ENCODE results near the gene MYL4.
A peak's percentile ranks its signal among the peaks of the same experiment; 100 is the strongest.

MYL4 gene

DNA sequence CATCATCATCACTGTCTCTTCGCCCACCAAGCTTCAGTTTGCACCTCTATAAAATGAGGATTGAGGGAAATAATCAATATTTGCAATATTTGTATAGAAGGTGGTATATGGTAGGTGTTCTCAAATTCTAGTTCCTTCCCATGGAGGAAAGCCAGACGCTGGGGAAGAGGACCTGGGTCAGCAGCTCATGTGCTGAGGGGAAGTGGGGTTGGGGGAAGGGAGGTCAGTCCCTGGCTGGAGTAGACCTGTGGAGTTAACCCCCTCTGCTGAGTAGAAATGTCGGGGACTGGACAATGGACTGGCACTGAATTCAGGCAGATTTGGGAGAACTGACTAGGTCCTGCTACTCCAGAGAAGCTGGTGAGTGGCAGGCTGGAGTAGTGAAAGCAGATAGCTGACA, 31.7 kb downstream of the MYL4 start:
- Histone ChIP-seq H3K27ac (peak overlapping the region; percentile 91 to 95), H3K4me3 (no peak overlapping the region)
- TF ChIP-seq, protein P1, sequence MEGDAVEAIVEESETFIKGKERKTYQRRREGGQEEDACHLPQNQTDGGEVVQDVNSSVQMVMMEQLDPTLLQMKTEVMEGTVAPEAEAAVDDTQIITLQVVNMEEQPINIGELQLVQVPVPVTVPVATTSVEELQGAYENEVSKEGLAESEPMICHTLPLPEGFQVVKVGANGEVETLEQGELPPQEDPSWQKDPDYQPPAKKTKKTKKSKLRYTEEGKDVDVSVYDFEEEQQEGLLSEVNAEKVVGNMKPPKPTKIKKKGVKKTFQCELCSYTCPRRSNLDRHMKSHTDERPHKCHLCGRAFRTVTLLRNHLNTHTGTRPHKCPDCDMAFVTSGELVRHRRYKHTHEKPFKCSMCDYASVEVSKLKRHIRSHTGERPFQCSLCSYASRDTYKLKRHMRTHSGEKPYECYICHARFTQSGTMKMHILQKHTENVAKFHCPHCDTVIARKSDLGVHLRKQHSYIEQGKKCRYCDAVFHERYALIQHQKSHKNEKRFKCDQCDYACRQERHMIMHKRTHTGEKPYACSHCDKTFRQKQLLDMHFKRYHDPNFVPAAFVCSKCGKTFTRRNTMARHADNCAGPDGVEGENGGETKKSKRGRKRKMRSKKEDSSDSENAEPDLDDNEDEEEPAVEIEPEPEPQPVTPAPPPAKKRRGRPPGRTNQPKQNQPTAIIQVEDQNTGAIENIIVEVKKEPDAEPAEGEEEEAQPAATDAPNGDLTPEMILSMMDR (IDR thresholded peaks at IDR 0.05) = no peak
- DNase-seq (ENCODE audit: low spot score) = no peak

DNA sequence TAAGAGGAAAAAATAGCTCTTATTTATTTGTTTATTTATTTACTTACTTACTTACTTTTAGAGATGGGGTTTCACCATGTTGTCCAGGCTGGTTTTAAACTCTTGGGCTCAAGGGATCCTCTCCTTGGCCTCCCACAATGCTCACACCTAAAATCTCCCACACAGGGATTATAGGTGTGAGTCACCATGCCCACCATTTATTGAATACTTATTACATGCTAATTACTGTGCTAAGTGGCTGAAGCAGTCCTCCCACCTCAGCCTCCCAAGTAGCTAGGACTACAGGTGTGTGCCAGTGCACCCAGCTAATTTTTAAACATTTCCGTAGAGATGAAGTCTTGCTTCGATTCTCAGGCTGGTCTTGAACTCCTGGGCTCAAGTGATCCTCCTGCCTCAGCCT, 33.5 kb downstream of the MYL4 start:
- TF ChIP-seq, protein P1 (IDR thresholded peaks at IDR 0.05) = no peak
- DNase-seq (ENCODE audit: low spot score) = no peak
- Histone ChIP-seq H3K4me3 (no peak overlapping the region), H3K27ac (no peak overlapping the region)

DNA sequence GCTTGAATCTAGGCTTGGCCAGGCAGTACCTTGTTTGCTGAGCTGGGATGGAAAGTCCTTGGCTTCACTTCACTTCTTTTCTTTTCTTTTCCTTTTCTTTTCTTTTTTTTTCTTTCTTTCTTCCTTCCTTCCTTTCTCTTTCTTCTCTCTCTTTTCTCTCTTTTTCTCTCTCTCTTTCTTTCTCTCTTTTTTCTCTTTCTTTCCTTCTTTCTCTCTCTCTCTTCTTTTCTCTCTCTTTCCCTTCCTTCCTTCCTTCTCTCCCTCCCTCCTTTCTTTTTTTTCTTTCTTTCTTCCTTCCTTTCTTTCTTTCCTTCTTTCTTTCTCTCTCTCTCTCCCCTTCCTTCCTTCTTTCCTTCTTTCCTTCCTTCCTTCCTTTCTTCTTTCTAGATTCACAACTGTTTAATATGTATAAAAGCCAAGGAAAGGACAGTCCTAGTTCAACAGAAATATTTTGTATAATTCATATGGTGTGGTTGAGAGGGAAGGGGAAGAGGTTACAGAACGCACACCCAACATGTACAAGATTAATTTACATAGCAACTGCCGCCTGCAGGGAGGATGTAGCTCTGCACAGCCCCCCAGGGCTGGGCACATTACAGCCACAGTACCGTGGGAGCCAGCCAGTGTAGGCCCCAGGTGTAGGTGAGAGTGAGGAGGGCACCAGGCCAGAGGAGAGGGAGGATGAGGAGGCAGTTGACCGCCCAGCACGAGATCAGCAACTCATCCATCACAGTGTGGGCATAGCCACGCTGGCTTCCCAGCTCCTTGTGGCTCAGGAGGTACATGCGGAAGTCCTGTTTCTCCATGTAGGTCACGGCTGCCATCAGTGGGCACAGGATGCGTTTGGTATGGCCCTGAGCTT, 34.8 kb downstream of the MYL4 start:
- Histone ChIP-seq H3K4me3 (no peak overlapping the region), H3K27ac (no peak overlapping the region)
- TF ChIP-seq, protein P1 (IDR thresholded peaks at IDR 0.05) = no peak
- DNase-seq (ENCODE audit: low spot score) = no peak

DNA sequence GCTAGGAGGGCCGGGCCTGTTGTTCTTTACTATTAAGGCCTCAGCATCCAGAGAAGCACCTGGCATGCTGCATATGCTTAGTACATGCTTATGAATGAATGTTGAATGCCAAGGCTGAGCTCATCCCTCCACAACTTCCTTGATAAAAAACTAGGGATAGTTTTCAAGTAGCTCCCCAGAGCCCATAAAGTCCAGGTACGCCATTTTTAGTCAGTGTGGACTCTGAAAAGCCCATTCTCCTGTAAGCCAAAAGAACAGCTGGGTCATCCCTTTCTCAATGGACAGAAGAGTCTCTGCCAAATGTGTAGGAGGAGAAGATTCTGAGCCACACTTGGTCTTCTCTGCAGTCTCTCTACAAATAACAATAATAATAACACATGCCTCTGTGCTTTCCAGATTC, 35.5 kb downstream of the MYL4 start:
- TF ChIP-seq, protein P1 (IDR thresholded peaks at IDR 0.05) = no peak
- DNase-seq (ENCODE audit: low spot score) = no peak
- Histone ChIP-seq H3K27ac (no peak overlapping the region), H3K4me3 (no peak overlapping the region)

DNA sequence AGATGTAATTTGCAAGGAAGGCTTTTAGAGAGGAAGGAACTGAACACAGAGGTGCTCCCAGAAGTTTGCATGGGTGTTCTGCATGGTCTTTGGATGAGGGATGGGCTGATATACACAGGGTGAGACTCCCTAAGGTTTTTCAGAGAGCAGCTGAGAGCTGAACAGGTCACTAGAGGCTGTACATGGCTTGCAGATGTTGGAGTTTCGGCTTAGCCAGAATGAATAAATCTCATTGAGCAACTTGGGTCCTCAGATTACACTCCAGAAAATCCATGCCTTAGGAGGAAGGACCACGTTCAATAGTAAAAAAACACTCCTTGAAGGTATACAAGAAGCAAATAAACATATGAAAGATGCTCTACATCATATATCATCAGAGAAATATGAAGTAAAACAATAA, 37.0 kb downstream of the MYL4 start:
- Histone ChIP-seq H3K27ac (no peak overlapping the region), H3K4me3 (no peak overlapping the region)
- TF ChIP-seq, protein P1 (IDR thresholded peaks at IDR 0.05) = no peak
- DNase-seq (ENCODE audit: low spot score) = no peak

DNA sequence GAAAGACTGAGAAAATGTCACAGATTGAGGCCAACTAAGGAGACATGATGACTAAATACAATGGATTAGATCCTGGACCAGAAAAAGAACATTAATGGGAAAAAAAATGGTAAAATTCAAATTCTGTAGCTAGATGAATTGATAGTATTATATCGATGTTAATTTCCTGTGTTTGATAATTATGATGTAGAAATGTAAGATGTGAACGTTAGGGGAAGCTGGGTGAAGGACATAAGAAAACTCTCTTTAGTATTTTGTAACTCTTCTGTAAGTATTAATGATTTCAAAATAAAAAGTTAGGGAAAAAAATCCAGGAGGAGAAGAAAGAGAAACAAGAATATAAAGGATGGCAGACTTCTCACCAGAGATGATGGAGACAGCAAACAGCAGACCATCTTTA, 41.7 kb downstream of the MYL4 start:
- TF ChIP-seq, protein P1 (IDR thresholded peaks at IDR 0.05) = no peak
- no peak for DNase-seq (ENCODE audit: low spot score)
- Histone ChIP-seq H3K27ac (no peak overlapping the region), H3K4me3 (no peak overlapping the region)

DNA sequence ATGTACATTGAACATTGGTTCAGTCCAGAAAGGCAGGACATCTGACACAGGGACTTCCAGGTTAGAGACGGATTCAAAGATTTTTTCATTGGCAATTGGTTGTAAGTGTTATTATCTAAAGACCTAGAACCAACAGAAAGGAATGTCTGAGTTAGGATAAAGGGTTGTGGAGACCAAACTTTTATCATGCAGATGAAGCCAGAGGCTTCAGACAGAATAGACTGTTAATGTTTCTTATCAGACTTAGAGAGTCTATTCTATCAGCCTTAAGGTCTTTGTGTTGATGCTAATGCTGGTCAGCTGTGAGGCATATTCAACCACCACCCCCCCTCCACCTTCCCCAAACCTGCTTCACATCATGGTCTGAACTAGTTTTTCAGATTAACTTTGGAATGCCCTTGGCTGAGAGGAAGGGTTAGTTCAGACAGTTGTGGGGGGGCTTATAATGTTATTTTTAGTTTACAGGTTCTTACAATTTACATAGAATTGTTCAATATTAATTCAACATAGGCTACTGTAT, 42.3 kb downstream of the MYL4 start:
- no peak overlapping the region for H3K27ac ChIP-seq
- TF ChIP-seq, protein P1 (IDR thresholded peaks at IDR 0.05) = no peak
- no peak overlapping the region for H3K4me3 ChIP-seq
- DNase-seq (ENCODE audit: low spot score) = no peak

All from coronary artery (tissue), 2 donors.